Adrenal gland (tissue), 5 donors: Measurements from ENCODE around the gene SAFB2.

Experiments used
- CTCF ChIP-seq, 6 experiments: fragments of 450-650 bp in 4 of 6; fragments of 200-600 bp in 2 of 6; sonication (generic) in 1 of 6; IDR thresholded peaks; 1 replicate in 5 of 6; 2 replicates in 1 of 6; pipeline versions ENCODE4 v1.5.1 to v1.8.0; 2016 to 2021; ENCODE audit warnings: antibody characterized with exemption in 6 of 6, mild to moderate bottlenecking in 2 of 6, moderate library complexity in 1 of 6
- POLR2A ChIP-seq, 2 donors: fragments of 450-650 bp; IDR thresholded peaks; one replicate each; pipeline ENCODE4 v1.6.1; 2017; ENCODE audit warnings: antibody characterized with exemption in 2 of 2, mild to moderate bottlenecking in 2 of 2, moderate library complexity in 1 of 2
- donor health status: DM: no; HTN: no; CAD: no.

GRCh38 chr19:5588441-5588840 lies 34.1 kb downstream of the SAFB2 start:
- TF ChIP-seq CTCF (IDR thresholded peaks at IDR 0.05) = no peak
- TF ChIP-seq POLR2A (IDR thresholded peaks at IDR 0.05) = no peak
